ENCODE results near the gene RASSF1. TPM values are rescaled to one million over a fixed set of nuclear protein-coding genes. Genes with fewer than 3 reads are reported as not detected.
A peak's percentile ranks its signal among the peaks of the same experiment; 100 is the strongest.

The RASSF1 gene
- total and polyA plus RNA-seq, 2 of the 13 experiments (the other 11 are each of a cell fraction or from before 2014, with no cell fraction given), result 10.2 to 27.5 TPM

DNA sequence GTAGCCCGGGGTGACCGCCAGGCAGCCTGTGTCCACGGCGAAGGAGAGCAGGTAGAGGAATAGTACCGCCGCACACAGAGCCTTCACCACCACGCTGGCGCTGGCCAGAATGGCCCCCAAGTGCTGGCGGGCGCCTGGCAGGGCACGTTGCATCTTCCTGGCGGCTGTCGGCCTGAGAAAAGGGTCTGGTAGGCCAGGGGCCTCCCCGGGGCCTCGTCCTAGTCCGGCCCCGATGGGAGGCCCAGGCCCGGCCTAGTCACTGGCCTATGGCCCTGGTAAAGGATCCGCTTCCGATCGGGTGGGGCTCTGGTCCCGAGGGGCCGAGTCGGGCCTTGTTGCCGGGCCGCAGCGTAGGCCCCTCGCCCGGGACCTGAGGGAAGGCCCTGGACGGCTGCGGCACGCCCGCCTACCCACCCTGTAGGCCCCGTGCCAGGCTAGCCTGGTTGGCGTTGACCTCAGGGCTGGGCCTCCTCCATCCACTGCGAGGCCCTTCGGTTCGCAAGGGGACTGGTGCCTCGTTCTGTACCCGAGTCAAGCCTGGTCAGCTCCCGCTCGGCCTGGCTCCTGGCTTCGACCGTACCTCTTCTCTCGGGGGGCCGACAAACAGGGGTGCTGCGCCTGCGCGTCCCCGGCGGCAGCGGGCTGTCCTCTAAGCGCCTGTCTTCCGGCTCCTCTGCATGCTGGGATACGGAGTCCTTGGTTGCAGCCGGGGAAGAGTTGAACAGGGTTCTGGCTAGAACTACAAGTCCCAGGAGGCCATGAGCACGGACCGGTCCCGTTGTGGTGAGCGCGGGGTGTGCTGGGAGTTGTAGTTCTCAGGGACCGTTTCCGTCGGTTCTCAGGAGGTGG is 18.5 kb upstream of the RASSF1 start, which contains the start of gene TMEM115 (continued):
- TF ChIP-seq, protein P1, sequence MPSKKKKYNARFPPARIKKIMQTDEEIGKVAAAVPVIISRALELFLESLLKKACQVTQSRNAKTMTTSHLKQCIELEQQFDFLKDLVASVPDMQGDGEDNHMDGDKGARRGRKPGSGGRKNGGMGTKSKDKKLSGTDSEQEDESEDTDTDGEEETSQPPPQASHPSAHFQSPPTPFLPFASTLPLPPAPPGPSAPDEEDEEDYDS (CRISPR knock-in tag; IDR thresholded peaks at IDR 0.05), result peak; percentile 83
- peak; percentile 36; the same call in 1 of the 2 replicates for TF ChIP-seq ZNF556 (CRISPR knock-in tag; IDR thresholded peaks at IDR 0.05; ENCODE audit: borderline replicate concordance)
- no peak for TF ChIP-seq ZNF432 (CRISPR knock-in tag; IDR thresholded peaks at IDR 0.05; ENCODE audit: borderline replicate concordance)
- TF ChIP-seq NCOR1 (IDR thresholded peaks at IDR 0.05; ENCODE audit: borderline replicate concordance, low read length), result no peak
- peak; percentile 73 for TF ChIP-seq SAP130 (CRISPR knock-in tag; IDR thresholded peaks at IDR 0.05; ENCODE audit: low read depth)
- peak; percentile 72; the same call in 1 of the 2 replicates for TF ChIP-seq ZNF274 (CRISPR knock-in tag; IDR thresholded peaks at IDR 0.05)
- no peak for TF ChIP-seq PPARG (CRISPR knock-in tag; conservative IDR thresholded peaks at IDR 0.05)
- TF ChIP-seq, protein P2, sequence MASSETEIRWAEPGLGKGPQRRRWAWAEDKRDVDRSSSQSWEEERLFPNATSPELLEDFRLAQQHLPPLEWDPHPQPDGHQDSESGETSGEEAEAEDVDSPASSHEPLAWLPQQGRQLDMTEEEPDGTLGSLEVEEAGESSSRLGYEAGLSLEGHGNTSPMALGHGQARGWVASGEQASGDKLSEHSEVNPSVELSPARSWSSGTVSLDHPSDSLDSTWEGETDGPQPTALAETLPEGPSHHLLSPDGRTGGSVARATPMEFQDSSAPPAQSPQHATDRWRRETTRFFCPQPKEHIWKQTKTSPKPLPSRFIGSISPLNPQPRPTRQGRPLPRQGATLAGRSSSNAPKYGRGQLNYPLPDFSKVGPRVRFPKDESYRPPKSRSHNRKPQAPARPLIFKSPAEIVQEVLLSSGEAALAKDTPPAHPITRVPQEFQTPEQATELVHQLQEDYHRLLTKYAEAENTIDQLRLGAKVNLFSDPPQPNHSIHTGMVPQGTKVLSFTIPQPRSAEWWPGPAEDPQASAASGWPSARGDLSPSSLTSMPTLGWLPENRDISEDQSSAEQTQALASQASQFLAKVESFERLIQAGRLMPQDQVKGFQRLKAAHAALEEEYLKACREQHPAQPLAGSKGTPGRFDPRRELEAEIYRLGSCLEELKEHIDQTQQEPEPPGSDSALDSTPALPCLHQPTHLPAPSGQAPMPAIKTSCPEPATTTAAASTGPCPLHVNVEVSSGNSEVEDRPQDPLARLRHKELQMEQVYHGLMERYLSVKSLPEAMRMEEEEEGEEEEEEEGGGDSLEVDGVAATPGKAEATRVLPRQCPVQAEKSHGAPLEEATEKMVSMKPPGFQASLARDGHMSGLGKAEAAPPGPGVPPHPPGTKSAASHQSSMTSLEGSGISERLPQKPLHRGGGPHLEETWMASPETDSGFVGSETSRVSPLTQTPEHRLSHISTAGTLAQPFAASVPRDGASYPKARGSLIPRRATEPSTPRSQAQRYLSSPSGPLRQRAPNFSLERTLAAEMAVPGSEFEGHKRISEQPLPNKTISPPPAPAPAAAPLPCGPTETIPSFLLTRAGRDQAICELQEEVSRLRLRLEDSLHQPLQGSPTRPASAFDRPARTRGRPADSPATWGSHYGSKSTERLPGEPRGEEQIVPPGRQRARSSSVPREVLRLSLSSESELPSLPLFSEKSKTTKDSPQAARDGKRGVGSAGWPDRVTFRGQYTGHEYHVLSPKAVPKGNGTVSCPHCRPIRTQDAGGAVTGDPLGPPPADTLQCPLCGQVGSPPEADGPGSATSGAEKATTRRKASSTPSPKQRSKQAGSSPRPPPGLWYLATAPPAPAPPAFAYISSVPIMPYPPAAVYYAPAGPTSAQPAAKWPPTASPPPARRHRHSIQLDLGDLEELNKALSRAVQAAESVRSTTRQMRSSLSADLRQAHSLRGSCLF (CRISPR knock-in tag; IDR thresholded peaks at IDR 0.05; ENCODE audit: borderline replicate concordance), result no peak
- TF ChIP-seq MED8 (CRISPR knock-in tag; IDR thresholded peaks at IDR 0.05; ENCODE audit: insufficient replicate concordance), result no peak
- TF ChIP-seq CHD2 (IDR thresholded peaks at IDR 0.05; ENCODE audit: low read depth, low read length), result peak; percentile 62; the same call in 1 of the 2 replicates
- TF ChIP-seq PAF1 (CRISPR knock-in tag; IDR thresholded peaks at IDR 0.05), result no peak
- TF ChIP-seq AKAP8 (CRISPR knock-in tag; IDR thresholded peaks at IDR 0.05), result peak; percentile 81
- TF ChIP-seq, protein P3, sequence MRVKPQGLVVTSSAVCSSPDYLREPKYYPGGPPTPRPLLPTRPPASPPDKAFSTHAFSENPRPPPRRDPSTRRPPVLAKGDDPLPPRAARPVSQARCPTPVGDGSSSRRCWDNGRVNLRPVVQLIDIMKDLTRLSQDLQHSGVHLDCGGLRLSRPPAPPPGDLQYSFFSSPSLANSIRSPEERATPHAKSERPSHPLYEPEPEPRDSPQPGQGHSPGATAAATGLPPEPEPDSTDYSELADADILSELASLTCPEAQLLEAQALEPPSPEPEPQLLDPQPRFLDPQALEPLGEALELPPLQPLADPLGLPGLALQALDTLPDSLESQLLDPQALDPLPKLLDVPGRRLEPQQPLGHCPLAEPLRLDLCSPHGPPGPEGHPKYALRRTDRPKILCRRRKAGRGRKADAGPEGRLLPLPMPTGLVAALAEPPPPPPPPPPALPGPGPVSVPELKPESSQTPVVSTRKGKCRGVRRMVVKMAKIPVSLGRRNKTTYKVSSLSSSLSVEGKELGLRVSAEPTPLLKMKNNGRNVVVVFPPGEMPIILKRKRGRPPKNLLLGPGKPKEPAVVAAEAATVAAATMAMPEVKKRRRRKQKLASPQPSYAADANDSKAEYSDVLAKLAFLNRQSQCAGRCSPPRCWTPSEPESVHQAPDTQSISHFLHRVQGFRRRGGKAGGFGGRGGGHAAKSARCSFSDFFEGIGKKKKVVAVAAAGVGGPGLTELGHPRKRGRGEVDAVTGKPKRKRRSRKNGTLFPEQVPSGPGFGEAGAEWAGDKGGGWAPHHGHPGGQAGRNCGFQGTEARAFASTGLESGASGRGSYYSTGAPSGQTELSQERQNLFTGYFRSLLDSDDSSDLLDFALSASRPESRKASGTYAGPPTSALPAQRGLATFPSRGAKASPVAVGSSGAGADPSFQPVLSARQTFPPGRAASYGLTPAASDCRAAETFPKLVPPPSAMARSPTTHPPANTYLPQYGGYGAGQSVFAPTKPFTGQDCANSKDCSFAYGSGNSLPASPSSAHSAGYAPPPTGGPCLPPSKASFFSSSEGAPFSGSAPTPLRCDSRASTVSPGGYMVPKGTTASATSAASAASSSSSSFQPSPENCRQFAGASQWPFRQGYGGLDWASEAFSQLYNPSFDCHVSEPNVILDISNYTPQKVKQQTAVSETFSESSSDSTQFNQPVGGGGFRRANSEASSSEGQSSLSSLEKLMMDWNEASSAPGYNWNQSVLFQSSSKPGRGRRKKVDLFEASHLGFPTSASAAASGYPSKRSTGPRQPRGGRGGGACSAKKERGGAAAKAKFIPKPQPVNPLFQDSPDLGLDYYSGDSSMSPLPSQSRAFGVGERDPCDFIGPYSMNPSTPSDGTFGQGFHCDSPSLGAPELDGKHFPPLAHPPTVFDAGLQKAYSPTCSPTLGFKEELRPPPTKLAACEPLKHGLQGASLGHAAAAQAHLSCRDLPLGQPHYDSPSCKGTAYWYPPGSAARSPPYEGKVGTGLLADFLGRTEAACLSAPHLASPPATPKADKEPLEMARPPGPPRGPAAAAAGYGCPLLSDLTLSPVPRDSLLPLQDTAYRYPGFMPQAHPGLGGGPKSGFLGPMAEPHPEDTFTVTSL (CRISPR knock-in tag; IDR thresholded peaks at IDR 0.05; ENCODE audit: borderline replicate concordance), result no peak
- TF ChIP-seq, protein P4, sequence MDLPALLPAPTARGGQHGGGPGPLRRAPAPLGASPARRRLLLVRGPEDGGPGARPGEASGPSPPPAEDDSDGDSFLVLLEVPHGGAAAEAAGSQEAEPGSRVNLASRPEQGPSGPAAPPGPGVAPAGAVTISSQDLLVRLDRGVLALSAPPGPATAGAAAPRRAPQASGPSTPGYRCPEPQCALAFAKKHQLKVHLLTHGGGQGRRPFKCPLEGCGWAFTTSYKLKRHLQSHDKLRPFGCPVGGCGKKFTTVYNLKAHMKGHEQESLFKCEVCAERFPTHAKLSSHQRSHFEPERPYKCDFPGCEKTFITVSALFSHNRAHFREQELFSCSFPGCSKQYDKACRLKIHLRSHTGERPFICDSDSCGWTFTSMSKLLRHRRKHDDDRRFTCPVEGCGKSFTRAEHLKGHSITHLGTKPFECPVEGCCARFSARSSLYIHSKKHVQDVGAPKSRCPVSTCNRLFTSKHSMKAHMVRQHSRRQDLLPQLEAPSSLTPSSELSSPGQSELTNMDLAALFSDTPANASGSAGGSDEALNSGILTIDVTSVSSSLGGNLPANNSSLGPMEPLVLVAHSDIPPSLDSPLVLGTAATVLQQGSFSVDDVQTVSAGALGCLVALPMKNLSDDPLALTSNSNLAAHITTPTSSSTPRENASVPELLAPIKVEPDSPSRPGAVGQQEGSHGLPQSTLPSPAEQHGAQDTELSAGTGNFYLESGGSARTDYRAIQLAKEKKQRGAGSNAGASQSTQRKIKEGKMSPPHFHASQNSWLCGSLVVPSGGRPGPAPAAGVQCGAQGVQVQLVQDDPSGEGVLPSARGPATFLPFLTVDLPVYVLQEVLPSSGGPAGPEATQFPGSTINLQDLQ (CRISPR knock-in tag; IDR thresholded peaks at IDR 0.05), result no peak
